Type B pancreatic cell (in vitro differentiated cells): ENCODE results near the gene MRAP. TPM values are rescaled to one million over a fixed set of nuclear protein-coding genes. Genes with fewer than 3 reads are reported as not detected.

Experiments used
- DNase-seq: peaks from one replicate; pipeline ENCODE4 v3.0.0; 2021; ENCODE audit warnings: mixed read lengths; ENCODE audit not compliant: unreplicated experiment; ENCODE audit errors: extremely low spot score
- H3K27ac Mint-ChIP-seq: 2 replicates; pipeline ENCODE4 v1.8.0; 2021; ENCODE audit warnings: mild to moderate bottlenecking, mixed read lengths
- H3K27me3 Mint-ChIP-seq: 2 replicates; pipeline ENCODE4 v1.8.0; 2021; ENCODE audit warnings: mixed read lengths
- H3K36me3 Mint-ChIP-seq: 2 replicates; pipeline ENCODE4 v1.8.0; 2021; ENCODE audit warnings: mixed read lengths
- H3K4me1 Mint-ChIP-seq: one replicate; pipeline ENCODE4 v1.8.0; 2021; ENCODE audit warnings: mixed read lengths; ENCODE audit not compliant: unreplicated experiment
- H3K4me3 Mint-ChIP-seq: 2 replicates; pipeline ENCODE4 v1.8.0; 2021; ENCODE audit warnings: mild to moderate bottlenecking, mixed read lengths
- H3K9me3 Mint-ChIP-seq: 2 replicates; pipeline ENCODE4 v1.8.0; 2021; ENCODE audit warnings: mixed read lengths
- CTCF ChIP-seq: fragments of 200-600 bp; sonication (generic); conservative IDR thresholded peaks from 2 replicates; pipeline ENCODE4 v1.5.0; 2021; ENCODE audit warnings: antibody characterized with exemption, mild to moderate bottlenecking
- total RNA-seq: library from RNA; stranded (reverse); gene quantifications from 2 replicates; pipeline ENCODE4 v1.2.1, GENCODE V29; 2021; ENCODE audit warnings: low replicate concordance

MRAP gene
- total RNA-seq, 1 donor from 2014 or later: not detected

GRCh38 chr21:32300117-32300681 lies 1.5 kb downstream of the MRAP start:
- no peak overlapping the region for H3K4me3 Mint-ChIP-seq
- TF ChIP-seq CTCF: no peak
- H3K27me3 Mint-ChIP-seq: no peaks in the 10 kb centered on the region
- DNase-seq: no peak
- H3K4me1 Mint-ChIP-seq: no peaks in the 10 kb centered on the region
- peaks cover 7% of the 10 kb centered on the region for H3K36me3 Mint-ChIP-seq
- no peaks in the 10 kb centered on the region for H3K9me3 Mint-ChIP-seq
- no peak overlapping the region for H3K27ac Mint-ChIP-seq

- H3K27ac Mint-ChIP-seq: no peak overlapping the region
- no peak overlapping the region for H3K4me3 Mint-ChIP-seq
- TF ChIP-seq CTCF: no peak
Observed at GRCh38 chr21:32301596-32301995, 2.9 kb downstream of the MRAP start.

GRCh38 chr21:32302560-32302959 lies 3.9 kb downstream of the MRAP start:
- Mint-ChIP-seq H3K4me1 (peaks cover 8% of the 10 kb centered on the region), H3K9me3 (no peaks in the 10 kb centered on the region), H3K4me3 (no peak overlapping the region), H3K27ac (no peak overlapping the region), H3K27me3 (no peaks in the 10 kb centered on the region), H3K36me3 (peaks cover 11% of the 10 kb centered on the region)
- no peak for TF ChIP-seq CTCF
- no peak for DNase-seq

More at GRCh38 chr21:32301596-32301995, 2.9 kb downstream of the MRAP start:
- Mint-ChIP-seq H3K9me3 (no peaks in the 10 kb centered on the region), H3K4me1 (peaks cover 8% of the 10 kb centered on the region), H3K27me3 (no peaks in the 10 kb centered on the region), H3K36me3 (peaks cover 8% of the 10 kb centered on the region)
- DNase-seq: no peak

GRCh38 chr21:32303385-32303784 lies 4.7 kb downstream of the MRAP start:
- Mint-ChIP-seq H3K4me3 (no peak overlapping the region), H3K27me3 (no peaks in the 10 kb centered on the region), H3K4me1 (peaks cover 8% of the 10 kb centered on the region), H3K36me3 (peaks cover 11% of the 10 kb centered on the region), H3K27ac (no peak overlapping the region), H3K9me3 (no peaks in the 10 kb centered on the region)
- no peak for TF ChIP-seq CTCF
- DNase-seq: no peak

GRCh38 chr21:32304998-32305397 lies 6.3 kb downstream of the MRAP start:
- Mint-ChIP-seq H3K36me3 (peaks cover 11% of the 10 kb centered on the region), H3K4me1 (peaks cover 8% of the 10 kb centered on the region), H3K9me3 (no peaks in the 10 kb centered on the region), H3K4me3 (no peak overlapping the region), H3K27me3 (no peaks in the 10 kb centered on the region), H3K27ac (no peak overlapping the region)
- TF ChIP-seq CTCF: no peak
- DNase-seq: no peak
